Liver (tissue), 9 donors: ENCODE data around the gene C1orf53. TPM values are rescaled to one million over a fixed set of nuclear protein-coding genes. Genes with fewer than 3 reads are reported as not detected.

Experiments used
- DNase-seq: peaks from one replicate; pipeline ENCODE4 v3.0.0-alpha.2; 2017; ENCODE audit warnings: low spot score
- H3K27ac ChIP-seq, 2 donors: one replicate each; pipeline ENCODE4 v1.7.0; 2013; ENCODE audit warnings: inconsistent platforms in 2 of 2, low read length in 2 of 2, control low read depth in 1 of 2, low read depth in 1 of 2, mild to moderate bottlenecking in 1 of 2
- H3K27me3 ChIP-seq, 4 donors: one replicate each; pipeline versions ENCODE4 v1.6.1 to v1.7.0; 2013; ENCODE audit warnings: low read length in 3 of 4, inconsistent platforms in 1 of 4, mild to moderate bottlenecking in 1 of 4, moderate library complexity in 1 of 4; ENCODE audit not compliant: control insufficient read depth in 4 of 4, insufficient read depth in 4 of 4
- H3K36me3 ChIP-seq, 4 donors: one replicate each; pipeline versions ENCODE4 v1.6.1 to v1.7.0; 2013; ENCODE audit warnings: low read length in 3 of 4, mild to moderate bottlenecking in 3 of 4, low read depth in 1 of 4, moderate library complexity in 1 of 4; ENCODE audit not compliant: control insufficient read depth in 4 of 4, insufficient read depth in 3 of 4
- H3K4me1 ChIP-seq, 4 donors: one replicate each; pipeline versions ENCODE4 v1.6.1 to v1.7.0; 2013; ENCODE audit warnings: low read length in 3 of 4, mild to moderate bottlenecking in 3 of 4, moderate library complexity in 1 of 4; ENCODE audit not compliant: control insufficient read depth in 4 of 4, insufficient read depth in 4 of 4
- H3K4me3 ChIP-seq, 3 donors: one replicate each; pipeline versions ENCODE4 v1.6.1 to v1.7.0; 2013; ENCODE audit warnings: low read length in 3 of 3, control low read depth in 1 of 3, low read depth in 1 of 3, mild to moderate bottlenecking in 1 of 3
- H3K9ac ChIP-seq, 2 donors: one replicate each; pipeline ENCODE4 v1.7.0; 2013; ENCODE audit warnings: low read length in 2 of 2, mild to moderate bottlenecking in 2 of 2, moderate library complexity in 2 of 2, control low read depth in 1 of 2, low read depth in 1 of 2
- H3K9me3 ChIP-seq, 4 donors: one replicate each; pipeline versions ENCODE4 v1.6.1 to v1.7.0; 2013; ENCODE audit warnings: low read length in 3 of 4; ENCODE audit not compliant: control insufficient read depth in 4 of 4
- CTCF ChIP-seq: fragments of 150-350 bp; IDR thresholded peaks from 2 replicates; pipeline ENCODE4 v1.5.1; 2017; ENCODE audit warnings: improper control_type of control experiment, low read depth, low read length; ENCODE audit not compliant: missing input control
- FOXA2 ChIP-seq: IDR thresholded peaks from 2 replicates; pipeline ENCODE4 v1.6.1; 2016; ENCODE audit warnings: antibody characterized with exemption
- JUND ChIP-seq, 2 donors: IDR thresholded peaks; 2 replicates each; pipeline ENCODE4 v1.6.1; 2016; ENCODE audit warnings: antibody characterized with exemption in 2 of 2
- RAD21 ChIP-seq, 2 donors: IDR thresholded peaks; 2 replicates each; pipeline ENCODE4 v1.6.1; 2016; ENCODE audit warnings: antibody characterized with exemption in 2 of 2, mild to moderate bottlenecking in 2 of 2
- RXRA ChIP-seq, 2 donors: IDR thresholded peaks; 2 replicates each; pipeline ENCODE4 v1.6.1; 2017 to 2018; ENCODE audit warnings: antibody characterized with exemption in 2 of 2, mild to moderate bottlenecking in 1 of 2
- SP1 ChIP-seq: IDR thresholded peaks from 2 replicates; pipeline ENCODE4 v1.6.1; 2018; ENCODE audit warnings: antibody characterized with exemption, mild to moderate bottlenecking
- YY1 ChIP-seq: IDR thresholded peaks from 2 replicates; pipeline ENCODE4 v1.6.1; 2016; ENCODE audit warnings: antibody characterized with exemption, mild to moderate bottlenecking
- WGBS: extraction: QIAGEN DNeasy Blood & Tissue Kit; methylation state at CpG from one replicate; pipeline ENCODE4 v1.1.7; 2013; 5-methylcytosine and 5-hydroxymethylcytosine counted together
- polyA plus RNA-seq, 2 donors: library from polyadenylated mRNA; stranded (reverse) in 1 of 2; unstranded in 1 of 2; fragments of 200-250 nt in 1 of 2; fragments of >200 nt in 1 of 2; fragmentation: Nextera tagmentation in 1 of 2; extraction: Ambion mirVana in 1 of 2; gene quantifications; one replicate each; pipeline versions ENCODE4 v1.2.1 to v1.2.3, GENCODE V29; 2013 to 2015
- total RNA-seq, 2 donors: library from RNA; depleted of rRNA; stranded (reverse); fragments of >200 nt; gene quantifications; one replicate each; pipeline ENCODE4 v1.2.3, GENCODE V29; 2014
- TF ChIP-seq, protein P1 (sequence below): IDR thresholded peaks from 2 replicates; pipeline ENCODE4 v1.6.1; 2016; ENCODE audit warnings: antibody characterized with exemption
- donor health status: healthy.
- donor health status: healthy.
- donor health status: healthy.
- donor health status: healthy.
- donor health status: healthy.

The C1orf53 gene
- total and polyA plus RNA-seq, 4 donors, result 5.5 to 20.5 (median 9.5) TPM

DNA sequence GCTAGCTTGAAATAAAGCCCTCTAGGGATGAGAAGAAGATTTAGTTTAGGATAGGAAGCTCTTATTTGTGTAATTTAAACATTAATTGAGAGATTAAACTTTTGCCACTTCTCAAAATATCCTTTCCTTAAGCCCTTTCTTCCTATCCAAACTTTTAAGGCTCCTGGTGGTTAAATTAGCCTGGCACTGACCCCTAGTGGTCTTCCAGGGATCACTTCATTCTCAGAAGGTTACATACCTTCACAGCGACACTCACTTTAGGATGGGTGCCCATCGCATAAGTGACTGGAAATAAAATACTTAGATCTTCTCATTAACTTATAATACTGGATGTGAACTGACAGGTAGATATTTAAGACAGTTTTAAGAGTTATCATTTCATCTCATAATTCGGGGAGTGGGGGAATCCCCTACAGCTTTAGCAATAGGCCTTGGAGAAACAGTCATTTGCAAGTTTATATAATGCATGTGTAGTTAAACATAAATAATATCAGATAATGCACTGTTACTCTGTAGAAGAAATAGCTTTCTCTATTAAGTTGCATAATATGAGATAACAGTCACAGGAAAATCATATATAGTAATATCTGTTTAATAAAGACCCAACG, 22.2 kb downstream of the C1orf53 start:
- Histone ChIP-seq H3K27ac (no peak overlapping the region), H3K4me1 (peaks cover 0 to 15% (median 11%) of the 10 kb centered on the region in 4 donors), H3K9me3 (peaks cover 0 to 2% (median 0%) of the 10 kb centered on the region in 4 donors), H3K9ac (no peak overlapping the region), H3K36me3 (no peaks in the 10 kb centered on the region), H3K4me3 (no peak overlapping the region), H3K27me3 (peaks cover 2 to 13% (median 4%) of the 10 kb centered on the region in 4 donors)
- no peak for DNase-seq
- 38% methylated on average over 4 of the region's 4 CpGs for WGBS
- TF ChIP-seq JUND (IDR thresholded peaks at IDR 0.05) (no peak), RAD21 (IDR thresholded peaks at IDR 0.05) (peak; percentile 86 to 88), CTCF (peak; percentile 68), FOXA2 (no peak)

- no peaks in the 10 kb centered on the region for H3K27me3 ChIP-seq
- TF ChIP-seq JUND (IDR thresholded peaks at IDR 0.05), result peak in 1 of 2 donors; percentile 20
- TF ChIP-seq, protein P1, sequence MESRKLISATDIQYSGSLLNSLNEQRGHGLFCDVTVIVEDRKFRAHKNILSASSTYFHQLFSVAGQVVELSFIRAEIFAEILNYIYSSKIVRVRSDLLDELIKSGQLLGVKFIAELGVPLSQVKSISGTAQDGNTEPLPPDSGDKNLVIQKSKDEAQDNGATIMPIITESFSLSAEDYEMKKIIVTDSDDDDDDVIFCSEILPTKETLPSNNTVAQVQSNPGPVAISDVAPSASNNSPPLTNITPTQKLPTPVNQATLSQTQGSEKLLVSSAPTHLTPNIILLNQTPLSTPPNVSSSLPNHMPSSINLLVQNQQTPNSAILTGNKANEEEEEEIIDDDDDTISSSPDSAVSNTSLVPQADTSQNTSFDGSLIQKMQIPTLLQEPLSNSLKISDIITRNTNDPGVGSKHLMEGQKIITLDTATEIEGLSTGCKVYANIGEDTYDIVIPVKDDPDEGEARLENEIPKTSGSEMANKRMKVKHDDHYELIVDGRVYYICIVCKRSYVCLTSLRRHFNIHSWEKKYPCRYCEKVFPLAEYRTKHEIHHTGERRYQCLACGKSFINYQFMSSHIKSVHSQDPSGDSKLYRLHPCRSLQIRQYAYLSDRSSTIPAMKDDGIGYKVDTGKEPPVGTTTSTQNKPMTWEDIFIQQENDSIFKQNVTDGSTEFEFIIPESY, result no peak
- TF ChIP-seq RXRA (IDR thresholded peaks at IDR 0.05), result peak in 1 of 2 donors; percentile 17
- no peak for TF ChIP-seq CTCF
- TF ChIP-seq RAD21 (IDR thresholded peaks at IDR 0.05), result peak in 1 of 2 donors; percentile 53
- TF ChIP-seq SP1, result peak; percentile 13
- no peak for TF ChIP-seq YY1
These were observed 25.7 kb downstream of the C1orf53 start for GRCh38 chr1:197927908-197928665.

More at GRCh38 chr1:197927908-197928665, 25.7 kb downstream of the C1orf53 start:
- WGBS, result 63% methylated on average over 8 of the region's 8 CpGs
- no peaks in the 10 kb centered on the region for H3K9me3 ChIP-seq
- H3K36me3 ChIP-seq, result no peaks in the 10 kb centered on the region
- H3K27ac ChIP-seq, result no peak overlapping the region
- no peak overlapping the region for H3K9ac ChIP-seq
- DNase-seq, result no peak
- peaks cover 0 to 6% (median 5%) of the 10 kb centered on the region in 4 donors for H3K4me1 ChIP-seq
- H3K4me3 ChIP-seq, result no peak overlapping the region
